ENCODE results near the gene KRT74. TPM values are rescaled to one million over a fixed set of nuclear protein-coding genes. Genes with fewer than 3 reads are reported as not detected.

KRT74 gene
- total and polyA plus RNA-seq, 10 of the 15 experiments (the other 5 are each of a cell fraction or from before 2014, with no cell fraction given), result not detected

DNA sequence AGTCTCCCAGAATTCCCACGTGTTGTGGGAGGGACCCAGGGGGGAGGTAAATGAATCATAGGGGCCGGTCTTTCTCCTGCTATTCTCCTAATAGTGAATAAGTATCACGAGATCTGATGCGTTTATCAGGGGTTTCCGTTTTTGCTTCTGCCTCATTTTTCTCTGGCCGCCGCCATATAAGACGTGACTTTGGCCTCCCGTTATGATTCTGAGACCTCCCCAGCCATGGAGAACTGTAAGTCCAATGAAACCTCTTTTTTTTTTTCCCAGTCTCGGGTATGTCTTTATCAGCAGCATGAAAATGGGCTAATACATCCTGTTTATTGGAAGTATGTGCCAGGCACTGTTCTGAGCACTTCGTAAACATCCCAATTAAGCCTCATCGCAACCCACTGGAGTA, 26.8 kb upstream of the KRT74 start:
- Histone ChIP-seq H3K27me3 (replicated peaks in 1 of 2; ENCODE audit: control insufficient read depth in 2 of 2, insufficient read depth in 2 of 2, low read length in 1 of 2) (peaks cover 0 to 14% of the 10 kb centered on the region in 2 experiments; a peak in 3 of 4 replicates), H3K4me1 (ENCODE audit: control insufficient read depth, insufficient read depth, low read length) (no peaks in the 10 kb centered on the region), H3K27ac (ENCODE audit: control insufficient read depth, insufficient read depth) (no peak overlapping the region), H3K79me2 (ENCODE audit: control insufficient read depth, insufficient read depth, low read length) (no peaks in the 10 kb centered on the region), H2AFZ (ENCODE audit: control insufficient read depth, low read depth, low read length) (no peak overlapping the region), H3K9ac (ENCODE audit: control insufficient read depth, insufficient read depth, low read length) (no peak overlapping the region), H3K4me2 (ENCODE audit: control insufficient read depth, insufficient read depth) (no peak overlapping the region), H3K4me3 (no peak overlapping the region), H3K9me3 (replicated peaks; ENCODE audit: control insufficient read depth, insufficient read depth, low read length) (no peaks in the 10 kb centered on the region), H4K20me1 (ENCODE audit: control insufficient read depth, insufficient read depth) (no peaks in the 10 kb centered on the region), H3K36me3 (ENCODE audit: control insufficient read depth in 2 of 2, insufficient read depth in 2 of 2, low read length in 1 of 2) (no peaks in the 10 kb centered on the region)
- ChIA-PET CTCF (no interaction called here), POLR2A (no interaction called here), RAD21 (ENCODE audit: unreplicated experiment) (no interaction called here), SMC1A (ENCODE audit: uncharacterized antibody, unreplicated experiment) (no interaction called here)
- no TSS peak for BruUV-seq (replicated peaks)
- in situ Hi-C loops (cut with MboI) (no loop called here), intact Hi-C loops (cut with micrococcal nuclease; ENCODE audit: unreplicated experiment) (no loop called here)
- FAIRE-seq, result no peak
- 51% methylated on average over 12 of the region's 12 CpGs for WGBS (ENCODE audit: insufficient coverage, insufficient replicate concordance, low lambda C conversion rate, missing lambda C conversion rate)
- no peak for TF ChIP-seq ZNF384 (IDR thresholded peaks at IDR 0.05; ENCODE audit: borderline replicate concordance, low read depth, low read length)
- TF ChIP-seq, protein P1, sequence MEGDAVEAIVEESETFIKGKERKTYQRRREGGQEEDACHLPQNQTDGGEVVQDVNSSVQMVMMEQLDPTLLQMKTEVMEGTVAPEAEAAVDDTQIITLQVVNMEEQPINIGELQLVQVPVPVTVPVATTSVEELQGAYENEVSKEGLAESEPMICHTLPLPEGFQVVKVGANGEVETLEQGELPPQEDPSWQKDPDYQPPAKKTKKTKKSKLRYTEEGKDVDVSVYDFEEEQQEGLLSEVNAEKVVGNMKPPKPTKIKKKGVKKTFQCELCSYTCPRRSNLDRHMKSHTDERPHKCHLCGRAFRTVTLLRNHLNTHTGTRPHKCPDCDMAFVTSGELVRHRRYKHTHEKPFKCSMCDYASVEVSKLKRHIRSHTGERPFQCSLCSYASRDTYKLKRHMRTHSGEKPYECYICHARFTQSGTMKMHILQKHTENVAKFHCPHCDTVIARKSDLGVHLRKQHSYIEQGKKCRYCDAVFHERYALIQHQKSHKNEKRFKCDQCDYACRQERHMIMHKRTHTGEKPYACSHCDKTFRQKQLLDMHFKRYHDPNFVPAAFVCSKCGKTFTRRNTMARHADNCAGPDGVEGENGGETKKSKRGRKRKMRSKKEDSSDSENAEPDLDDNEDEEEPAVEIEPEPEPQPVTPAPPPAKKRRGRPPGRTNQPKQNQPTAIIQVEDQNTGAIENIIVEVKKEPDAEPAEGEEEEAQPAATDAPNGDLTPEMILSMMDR (IDR thresholded peaks at IDR 0.05 in 2 of 3, conservative IDR thresholded peaks at IDR 0.05 in 1 of 3; ENCODE audit: control insufficient read depth in 2 of 3, extremely low read depth in 1 of 3, insufficient read depth in 1 of 3, low read depth in 3 of 3, low read length in 3 of 3), result no peak
- no peak for TF ChIP-seq EP300 (IDR thresholded peaks at IDR 0.05; ENCODE audit: borderline replicate concordance in 1 of 2, control insufficient read depth in 1 of 2, low read depth in 2 of 2, low read length in 2 of 2)
- TF ChIP-seq CHD1 (IDR thresholded peaks at IDR 0.05; ENCODE audit: low read depth, low read length), result no peak
- TF ChIP-seq ZNF217 (IDR thresholded peaks at IDR 0.05), result no peak
- TF ChIP-seq USF1 (IDR thresholded peaks at IDR 0.05; ENCODE audit: borderline replicate concordance, extremely low read length, insufficient read depth, low read depth, low read length), result no peak
- TF ChIP-seq IRF4 (IDR thresholded peaks at IDR 0.05; ENCODE audit: low read depth, low read length), result no peak
- no peak for TF ChIP-seq RELB (IDR thresholded peaks at IDR 0.05; ENCODE audit: low read depth)
- TF ChIP-seq CHD4 (IDR thresholded peaks at IDR 0.05), result no peak
- no peak for TF ChIP-seq EED (IDR thresholded peaks at IDR 0.05; ENCODE audit: low read depth)
- TF ChIP-seq PML (IDR thresholded peaks at IDR 0.05; ENCODE audit: low read length), result no peak
- no peak for TF ChIP-seq ESRRA (IDR thresholded peaks at IDR 0.05; ENCODE audit: low read length)
- no peak for ATAC-seq
- no peak for DNase-seq (ENCODE audit: low read depth, low spot score)
